Keratinocyte (primary cell): Measurements from ENCODE around the gene SPATA19.

Experiments used
- CTCF ChIP-seq, 3 experiments: IDR thresholded peaks in 1 of 3; conservative IDR thresholded peaks in 1 of 3; optimal IDR thresholded peaks in 1 of 3; 2 replicates in 2 of 3; 3 replicates in 1 of 3; pipeline versions ENCODE3 to v1.5.1; 2011; ENCODE audit warnings: low read length in 3 of 3, mild to moderate bottlenecking in 3 of 3, moderate library complexity in 2 of 3, control low read depth in 1 of 3, inconsistent platforms in 1 of 3; ENCODE audit not compliant: insufficient read depth in 2 of 3; ENCODE audit errors: extremely low read depth in 1 of 3
- EZH2 ChIP-seq: IDR thresholded peaks from one replicate; pipeline ENCODE4 v1.6.1; 2012; ENCODE audit warnings: inconsistent platforms, mild to moderate bottlenecking, low read length, moderate library complexity

- TF ChIP-seq EZH2 (no peak), CTCF (optimal IDR thresholded peaks at IDR 0.05 in 1 of 3, IDR thresholded peaks at IDR 0.05 in 1 of 3, conservative IDR thresholded peaks at IDR 0.05 in 1 of 3; ENCODE audit: extremely low read depth in 1 of 3, insufficient read depth in 2 of 3, low read length in 3 of 3) (no peak)
These were observed 49.1 kb downstream of the SPATA19 start for GRCh38 chr11:133796043-133796795.
